ENCODE measurements around the gene IARS2.
"Not testable (repeated sequence)": the region's sequence is repeated elsewhere in the genome, so short reads cannot be mapped to it uniquely, and the experiment has no call there.

IARS2 gene

DNA sequence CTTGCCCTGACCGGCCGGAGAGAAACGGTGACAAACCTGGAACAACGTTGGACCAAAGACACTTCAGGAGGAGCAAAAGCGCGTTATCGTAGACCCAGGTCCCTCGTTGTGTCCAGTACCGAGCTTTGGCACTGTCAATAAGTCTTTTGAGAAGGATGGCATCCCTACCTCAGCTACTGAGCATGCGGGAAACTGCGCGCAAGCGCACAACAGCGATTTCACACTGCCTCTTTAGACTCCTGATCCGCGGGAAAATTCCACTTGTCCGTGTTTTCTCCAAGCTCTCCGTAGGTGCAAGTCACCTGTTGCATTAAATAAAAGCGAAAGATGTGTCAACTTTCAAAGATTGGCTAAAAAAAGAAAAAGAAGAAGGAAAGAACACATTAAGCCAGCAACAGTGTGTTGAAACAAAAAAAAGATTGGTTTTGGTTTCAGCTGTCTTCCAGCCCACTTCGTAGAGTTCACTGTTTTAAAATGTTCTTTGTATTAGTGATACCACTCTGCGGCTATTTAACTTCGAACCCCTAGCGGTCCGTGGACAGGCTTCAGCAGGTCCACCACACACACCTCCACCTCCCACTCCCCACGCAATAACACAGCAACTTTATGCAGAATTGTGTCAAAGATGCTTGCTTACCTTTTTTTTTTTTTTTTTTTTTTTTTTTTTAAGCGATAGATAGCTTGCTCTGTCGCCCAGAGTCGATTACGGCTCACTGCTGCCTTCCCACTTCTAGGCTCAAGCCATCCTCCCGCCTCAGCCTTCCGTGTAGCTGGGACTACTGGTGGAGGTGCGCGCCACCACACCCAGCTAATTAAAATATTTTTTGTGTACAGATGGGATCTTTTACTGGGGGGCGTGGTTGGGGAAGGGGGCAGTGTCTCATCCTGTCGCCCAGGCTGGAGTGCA lies 4.0 kb upstream of the IARS2 start, which contains the start of gene BPNT1:
Gene BPNT1 (minus strand): TSS at position 139 of the 907 bp plus-strand sequence. CDS start 9,942 bp downstream, outside the sequence.
- peak within 1 kb of the TSS; percentile 57 for H3K4me3 ChIP-seq (ENCODE audit: low read depth, low read length)
- TF ChIP-seq, protein P1, sequence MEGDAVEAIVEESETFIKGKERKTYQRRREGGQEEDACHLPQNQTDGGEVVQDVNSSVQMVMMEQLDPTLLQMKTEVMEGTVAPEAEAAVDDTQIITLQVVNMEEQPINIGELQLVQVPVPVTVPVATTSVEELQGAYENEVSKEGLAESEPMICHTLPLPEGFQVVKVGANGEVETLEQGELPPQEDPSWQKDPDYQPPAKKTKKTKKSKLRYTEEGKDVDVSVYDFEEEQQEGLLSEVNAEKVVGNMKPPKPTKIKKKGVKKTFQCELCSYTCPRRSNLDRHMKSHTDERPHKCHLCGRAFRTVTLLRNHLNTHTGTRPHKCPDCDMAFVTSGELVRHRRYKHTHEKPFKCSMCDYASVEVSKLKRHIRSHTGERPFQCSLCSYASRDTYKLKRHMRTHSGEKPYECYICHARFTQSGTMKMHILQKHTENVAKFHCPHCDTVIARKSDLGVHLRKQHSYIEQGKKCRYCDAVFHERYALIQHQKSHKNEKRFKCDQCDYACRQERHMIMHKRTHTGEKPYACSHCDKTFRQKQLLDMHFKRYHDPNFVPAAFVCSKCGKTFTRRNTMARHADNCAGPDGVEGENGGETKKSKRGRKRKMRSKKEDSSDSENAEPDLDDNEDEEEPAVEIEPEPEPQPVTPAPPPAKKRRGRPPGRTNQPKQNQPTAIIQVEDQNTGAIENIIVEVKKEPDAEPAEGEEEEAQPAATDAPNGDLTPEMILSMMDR (IDR thresholded peaks at IDR 0.05; ENCODE audit: borderline replicate concordance, insufficient read depth, low read depth, low read length), result no peak

DNA sequence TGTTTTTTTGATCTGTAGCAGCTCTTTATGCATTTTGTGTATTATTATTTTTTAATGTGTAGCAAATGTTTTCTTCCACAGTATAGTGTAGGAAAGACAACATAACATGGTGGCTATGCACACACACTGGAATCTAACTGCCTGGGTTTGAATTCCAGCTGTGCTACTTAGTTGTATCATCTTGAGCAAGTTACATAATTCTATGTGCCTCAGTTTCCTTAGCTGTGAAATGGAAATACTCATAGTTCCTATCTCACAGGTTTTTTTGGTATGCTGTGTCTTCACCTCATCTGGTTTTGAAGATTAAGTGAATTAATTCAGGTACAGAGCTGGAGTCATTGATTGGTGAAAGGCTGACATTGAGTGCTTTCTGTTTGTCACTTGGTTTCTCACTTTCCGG lies 1.2 kb upstream of the IARS2 start:
- no peak overlapping the region for H3K4me3 ChIP-seq (ENCODE audit: low read depth, low read length)
- TF ChIP-seq, protein P1 (IDR thresholded peaks at IDR 0.05; ENCODE audit: borderline replicate concordance, insufficient read depth, low read depth, low read length), result no peak

DNA sequence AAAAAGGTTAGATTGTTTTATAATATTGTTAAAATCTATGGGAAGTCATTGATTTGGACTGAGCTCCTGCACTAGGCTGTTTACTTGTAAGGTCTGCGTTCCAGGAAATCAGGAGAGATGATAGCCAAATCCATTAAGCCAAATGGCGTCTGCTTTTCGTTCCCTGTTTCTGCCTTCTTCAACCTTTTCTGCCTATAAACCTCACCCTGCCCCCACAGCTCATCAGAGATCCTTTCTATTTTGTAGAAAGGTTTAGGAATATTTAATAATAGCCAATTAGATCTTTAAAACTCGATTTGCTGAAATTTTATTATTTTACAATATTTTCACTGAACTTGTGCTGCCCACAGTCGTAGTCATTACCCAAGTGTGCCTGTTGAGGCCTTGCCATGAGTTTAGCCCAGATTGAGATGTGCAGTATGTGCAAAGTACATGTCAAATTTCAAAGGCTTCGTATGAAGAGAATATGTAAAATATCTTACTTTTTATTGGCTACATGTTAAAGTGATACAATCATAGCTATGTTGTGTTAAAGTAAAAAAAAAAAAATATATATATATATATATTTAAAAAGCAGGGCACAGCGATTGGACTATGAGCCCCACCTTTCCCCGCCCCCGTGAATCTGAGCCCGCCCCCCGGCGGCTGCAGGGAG lies 444 bp upstream of the IARS2 start:
- H3K4me3 ChIP-seq (ENCODE audit: low read depth, low read length), result no peak overlapping the region
- TF ChIP-seq, protein P1 (IDR thresholded peaks at IDR 0.05; ENCODE audit: borderline replicate concordance, insufficient read depth, low read depth, low read length), result no peak

DNA sequence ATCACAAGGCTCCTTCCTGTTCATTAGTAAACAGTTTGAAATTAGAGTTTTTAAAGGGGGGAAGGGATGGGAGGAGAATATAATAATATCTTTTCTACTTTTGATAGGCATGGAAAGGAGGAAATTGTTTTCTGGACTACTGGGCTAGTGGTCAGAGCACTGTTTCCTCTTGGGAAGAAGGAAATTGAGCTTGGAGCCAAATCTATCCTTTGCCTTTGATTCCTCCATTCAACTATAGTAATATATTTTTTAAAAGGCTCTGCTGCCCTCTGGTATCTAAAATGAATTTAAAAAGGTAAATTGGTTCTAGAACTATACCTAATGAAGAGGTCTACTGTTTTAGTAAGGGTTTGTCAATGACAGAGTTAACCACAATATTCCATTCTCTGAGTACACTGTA lies 5.9 kb downstream of the IARS2 start:
- no peak overlapping the region for H3K4me3 ChIP-seq (ENCODE audit: low read depth, low read length)
- TF ChIP-seq, protein P1 (IDR thresholded peaks at IDR 0.05; ENCODE audit: borderline replicate concordance, insufficient read depth, low read depth, low read length), result no peak

DNA sequence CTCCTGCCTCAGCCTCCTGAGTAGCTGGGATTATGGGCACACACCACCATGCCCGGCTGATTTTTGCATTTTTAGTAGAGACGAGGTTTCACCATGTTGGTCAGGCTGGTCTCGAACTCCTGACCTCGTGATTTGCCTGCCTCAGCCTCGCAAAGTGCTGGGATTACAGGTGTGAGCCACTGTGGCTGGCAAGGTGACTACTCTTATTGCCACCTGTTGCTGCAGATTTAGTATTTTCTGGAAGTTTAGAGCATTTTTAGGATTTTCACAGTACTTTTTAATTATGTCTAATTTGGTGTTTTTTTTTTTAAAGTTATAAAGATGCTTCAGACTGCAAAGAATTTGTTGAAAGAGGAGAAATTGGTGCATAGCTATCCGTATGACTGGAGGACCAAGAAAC lies 16.5 kb downstream of the IARS2 start:
- H3K4me3 ChIP-seq (ENCODE audit: low read depth, low read length), result not testable (repeated sequence)

DNA sequence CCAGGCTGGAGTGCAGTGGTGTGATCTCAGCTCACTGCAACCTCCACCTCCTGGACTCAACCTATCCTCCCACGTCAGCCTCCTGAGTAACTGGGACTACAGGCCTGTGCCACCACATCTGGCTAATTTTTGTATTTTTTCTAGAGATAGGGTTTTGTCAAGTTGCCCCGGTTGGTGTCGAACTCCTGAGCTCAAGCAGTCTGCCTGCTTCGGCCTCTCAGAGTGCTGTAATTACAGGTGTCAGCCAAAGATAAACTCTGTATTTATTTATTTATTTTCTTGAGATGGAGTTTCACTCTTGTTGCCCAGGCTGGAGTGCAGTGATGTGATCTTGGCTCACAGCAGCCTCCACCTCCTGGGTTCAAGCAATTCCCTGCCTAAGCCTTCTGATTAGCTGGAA lies 18.7 kb downstream of the IARS2 start:
- H3K4me3 ChIP-seq (ENCODE audit: low read depth, low read length), result not testable (repeated sequence)

DNA sequence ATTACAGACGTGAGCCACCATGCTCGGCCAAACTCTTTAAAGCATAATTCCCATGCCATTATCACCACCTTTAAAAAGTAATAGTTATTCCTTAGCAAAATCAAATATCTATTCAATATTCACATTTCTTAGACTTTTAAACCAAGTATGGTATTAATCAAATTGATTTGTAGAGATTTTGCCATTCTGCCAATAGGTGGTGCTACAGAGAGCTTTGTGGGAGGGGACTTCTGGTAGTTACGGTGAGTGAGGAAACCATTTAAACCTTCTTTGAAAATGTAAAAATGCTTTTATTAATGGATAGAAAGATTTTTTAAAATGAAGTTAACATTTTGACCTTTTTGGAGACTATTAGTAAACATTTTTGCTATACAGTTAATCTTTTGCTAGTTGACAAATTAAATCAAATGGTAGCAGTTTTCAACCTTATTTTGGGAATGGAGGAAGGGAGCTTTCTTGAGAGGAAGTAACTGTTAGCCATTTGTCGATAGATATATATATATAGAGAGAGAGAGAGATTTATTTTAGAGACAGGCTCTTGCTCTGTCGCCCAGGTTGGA lies 19.3 kb downstream of the IARS2 start:
- no peak overlapping the region for H3K4me3 ChIP-seq (ENCODE audit: low read depth, low read length)
- TF ChIP-seq, protein P1 (IDR thresholded peaks at IDR 0.05; ENCODE audit: borderline replicate concordance, insufficient read depth, low read depth, low read length), result peak; percentile 42; the same call in 1 of the 2 replicates
